ENCODE measurements around the gene PLXNA4. TPM values are rescaled to one million over a fixed set of nuclear protein-coding genes. Genes with fewer than 3 reads are reported as not detected.

Gene PLXNA4
- total RNA-seq, 4 donors from 2014 or later, result 0.49 to 7.1 (median 2.0) TPM

DNA sequence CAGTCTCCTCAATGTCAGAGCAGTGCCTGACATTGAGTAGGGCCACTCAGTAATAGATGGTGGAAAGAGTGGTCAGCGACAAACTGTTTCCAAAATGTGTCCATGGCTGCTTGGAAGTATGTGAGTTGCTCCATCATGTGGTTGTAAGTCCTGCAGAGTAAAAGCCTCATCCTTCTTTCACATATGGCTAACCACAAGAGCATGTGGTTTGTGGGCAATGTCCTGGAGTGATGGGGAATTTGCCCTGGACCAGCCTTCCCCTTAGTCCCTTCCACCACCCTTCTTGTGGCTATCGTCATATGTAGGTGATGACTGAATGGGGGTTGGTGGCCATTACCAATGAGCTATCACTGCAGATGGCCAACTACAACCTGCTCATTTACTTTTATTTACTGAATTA lies 33.0 kb upstream of the PLXNA4 start:
- no peak overlapping the region for H3K27ac ChIP-seq
- no peaks in the 10 kb centered on the region for H3K4me1 ChIP-seq
- WGBS, 2 donors, result 71 to 100% methylated on average over 2 of the region's 2 CpGs
- H3K27me3 ChIP-seq, result peaks cover 0 to 3% (median 0%) of the 10 kb centered on the region in 4 donors
- no peak for TF ChIP-seq POLR2A (IDR thresholded peaks at IDR 0.05)
- TF ChIP-seq, protein P1, sequence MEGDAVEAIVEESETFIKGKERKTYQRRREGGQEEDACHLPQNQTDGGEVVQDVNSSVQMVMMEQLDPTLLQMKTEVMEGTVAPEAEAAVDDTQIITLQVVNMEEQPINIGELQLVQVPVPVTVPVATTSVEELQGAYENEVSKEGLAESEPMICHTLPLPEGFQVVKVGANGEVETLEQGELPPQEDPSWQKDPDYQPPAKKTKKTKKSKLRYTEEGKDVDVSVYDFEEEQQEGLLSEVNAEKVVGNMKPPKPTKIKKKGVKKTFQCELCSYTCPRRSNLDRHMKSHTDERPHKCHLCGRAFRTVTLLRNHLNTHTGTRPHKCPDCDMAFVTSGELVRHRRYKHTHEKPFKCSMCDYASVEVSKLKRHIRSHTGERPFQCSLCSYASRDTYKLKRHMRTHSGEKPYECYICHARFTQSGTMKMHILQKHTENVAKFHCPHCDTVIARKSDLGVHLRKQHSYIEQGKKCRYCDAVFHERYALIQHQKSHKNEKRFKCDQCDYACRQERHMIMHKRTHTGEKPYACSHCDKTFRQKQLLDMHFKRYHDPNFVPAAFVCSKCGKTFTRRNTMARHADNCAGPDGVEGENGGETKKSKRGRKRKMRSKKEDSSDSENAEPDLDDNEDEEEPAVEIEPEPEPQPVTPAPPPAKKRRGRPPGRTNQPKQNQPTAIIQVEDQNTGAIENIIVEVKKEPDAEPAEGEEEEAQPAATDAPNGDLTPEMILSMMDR (IDR thresholded peaks at IDR 0.05), result no peak
- intact Hi-C loops (cut with DNase I), result no loop called here
- H3K36me3 ChIP-seq, result no peaks in the 10 kb centered on the region
- DNase-seq, result no peak
- H3K9me3 ChIP-seq, result no peaks in the 10 kb centered on the region
- H3K4me3 ChIP-seq, result no peak overlapping the region

DNA sequence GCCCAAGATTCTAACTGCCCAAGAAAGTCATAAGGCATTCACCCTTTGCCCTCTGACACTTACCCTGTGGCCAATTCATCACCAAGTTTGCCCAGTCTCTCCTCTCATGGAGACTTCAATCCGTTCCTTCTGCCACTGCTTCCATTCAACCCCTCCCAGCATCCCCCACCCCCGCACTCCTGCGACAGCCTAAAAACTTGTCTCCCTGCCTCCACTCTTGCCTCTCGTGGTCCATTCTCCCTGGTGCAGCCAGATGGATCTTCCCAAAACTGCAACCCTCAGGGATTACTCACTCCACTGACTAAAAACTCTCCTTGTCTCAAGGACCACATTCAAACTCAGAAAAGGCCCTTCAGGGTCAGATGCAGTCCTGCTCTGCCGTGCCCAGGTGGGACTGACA lies 32.3 kb upstream of the PLXNA4 start:
- no peak for DNase-seq
- TF ChIP-seq, protein P1 (IDR thresholded peaks at IDR 0.05), result no peak
- TF ChIP-seq POLR2A (IDR thresholded peaks at IDR 0.05), result no peak
- 83 to 84% methylated on average over 5 of the region's 5 CpGs for WGBS, 2 donors
- Histone ChIP-seq H3K4me3 (no peak overlapping the region), H3K27me3 (peaks cover 0 to 3% (median 0%) of the 10 kb centered on the region in 4 donors), H3K4me1 (no peaks in the 10 kb centered on the region), H3K27ac (no peak overlapping the region), H3K9me3 (no peaks in the 10 kb centered on the region), H3K36me3 (no peaks in the 10 kb centered on the region)
- intact Hi-C loops (cut with DNase I), result no loop called here

DNA sequence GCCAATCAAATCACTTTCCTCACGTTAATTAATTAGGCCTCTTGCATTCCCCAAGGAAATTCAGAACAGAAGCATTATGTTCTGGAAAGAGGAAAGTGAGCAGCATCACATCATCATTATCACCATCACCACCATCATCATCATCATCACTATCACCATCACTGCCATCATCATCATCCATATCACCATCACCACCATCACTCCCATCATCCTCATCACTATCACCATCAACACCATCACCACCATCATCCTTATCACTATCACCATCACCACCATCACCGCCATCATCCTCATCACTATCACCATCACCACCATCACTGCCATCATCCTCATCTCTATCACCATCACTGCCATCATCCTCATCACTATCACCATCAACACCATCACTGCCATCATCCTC lies 31.4 kb upstream of the PLXNA4 start:
- intact Hi-C loops (cut with DNase I), result no loop called here
- WGBS, 2 donors, result 68% methylated on average over 2 of the region's 2 CpGs
- no peaks in the 10 kb centered on the region for H3K36me3 ChIP-seq
- no peak overlapping the region for H3K4me3 ChIP-seq
- no peak overlapping the region for H3K27ac ChIP-seq
- no peaks in the 10 kb centered on the region for H3K4me1 ChIP-seq
- TF ChIP-seq, protein P1 (IDR thresholded peaks at IDR 0.05), result no peak
- TF ChIP-seq POLR2A (IDR thresholded peaks at IDR 0.05), result no peak
- H3K9me3 ChIP-seq, result no peaks in the 10 kb centered on the region
- H3K27me3 ChIP-seq, result peaks cover 0 to 3% (median 0%) of the 10 kb centered on the region in 4 donors
- DNase-seq, result no peak

DNA sequence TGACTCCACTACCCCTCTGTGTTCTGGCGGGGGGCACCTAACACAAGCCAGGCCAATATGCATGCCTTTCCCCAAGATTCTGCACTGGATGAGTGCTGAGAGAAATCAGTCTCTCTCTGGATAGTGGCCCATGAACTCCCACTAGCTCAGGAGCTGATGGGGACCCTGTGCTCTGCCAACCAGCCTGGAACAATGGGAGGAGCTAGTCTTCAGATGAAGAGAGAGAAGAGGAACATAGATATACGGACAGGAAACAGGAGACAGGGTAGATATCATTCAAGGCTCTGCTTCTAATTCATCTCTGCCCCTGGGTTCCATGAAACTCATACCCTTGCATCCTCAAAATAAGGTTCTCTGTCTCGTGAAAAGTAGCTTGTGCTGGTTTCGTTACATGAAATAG lies 27.9 kb upstream of the PLXNA4 start:
- no peak for TF ChIP-seq POLR2A (IDR thresholded peaks at IDR 0.05)
- TF ChIP-seq, protein P1 (IDR thresholded peaks at IDR 0.05), result no peak
- no peak overlapping the region for H3K27ac ChIP-seq
- no peaks in the 10 kb centered on the region for H3K36me3 ChIP-seq
- H3K4me3 ChIP-seq, result no peak overlapping the region
- WGBS, 2 donors, result 66 to 68% methylated on average over 3 to 4 of the region's 4 CpGs
- no peaks in the 10 kb centered on the region for H3K4me1 ChIP-seq
- intact Hi-C loops (cut with DNase I), result no loop called here
- H3K27me3 ChIP-seq, result peaks cover 0 to 9% (median 0%) of the 10 kb centered on the region in 4 donors
- no peaks in the 10 kb centered on the region for H3K9me3 ChIP-seq
- no peak for DNase-seq

DNA sequence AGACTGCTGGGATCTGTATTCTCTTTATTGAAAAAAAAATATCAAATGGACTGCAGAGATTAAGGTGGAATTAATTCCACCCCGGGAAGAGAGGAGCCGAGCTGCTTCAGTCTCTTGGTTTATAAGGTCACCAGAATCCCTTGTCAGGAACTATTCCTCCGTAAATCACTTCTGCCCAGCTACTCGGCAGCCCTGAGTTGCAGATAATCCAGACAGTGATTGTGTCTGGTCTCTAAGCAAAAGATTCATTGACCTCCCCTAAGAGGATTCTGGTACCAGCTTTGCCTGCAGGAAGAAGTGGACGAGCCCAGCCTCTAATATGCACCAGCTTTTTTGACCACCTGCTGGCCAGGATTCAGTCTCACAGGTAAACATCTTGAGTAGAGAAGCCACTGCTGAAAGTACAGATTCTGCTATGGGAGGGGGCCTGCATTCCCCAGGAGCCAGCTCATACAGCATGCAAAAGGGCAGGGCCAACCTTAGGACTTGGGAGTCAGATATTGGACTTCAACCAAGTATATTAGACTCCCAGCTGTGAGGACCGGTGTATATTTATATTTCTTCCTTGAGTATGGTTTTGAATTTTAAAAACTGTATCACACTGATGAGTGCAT lies 27.1 kb upstream of the PLXNA4 start:
- Histone ChIP-seq H3K9me3 (no peaks in the 10 kb centered on the region), H3K36me3 (no peaks in the 10 kb centered on the region), H3K4me1 (no peaks in the 10 kb centered on the region), H3K4me3 (no peak overlapping the region), H3K27me3 (peaks cover 0 to 9% (median 0%) of the 10 kb centered on the region in 4 donors), H3K27ac (no peak overlapping the region)
- DNase-seq, result no peak
- no peak for TF ChIP-seq POLR2A (IDR thresholded peaks at IDR 0.05)
- TF ChIP-seq, protein P1 (IDR thresholded peaks at IDR 0.05), result no peak
- WGBS, 2 donors, result 54 to 68% methylated on average over 6 of the region's 6 CpGs
- intact Hi-C loops (cut with DNase I), result no loop called here
